ENCODE results near the gene ATPAF1. TPM values are rescaled to one million over a fixed set of nuclear protein-coding genes. Genes with fewer than 3 reads are reported as not detected.
A peak's percentile ranks its signal among the peaks of the same experiment; 100 is the strongest.

The ATPAF1 gene, protein sequence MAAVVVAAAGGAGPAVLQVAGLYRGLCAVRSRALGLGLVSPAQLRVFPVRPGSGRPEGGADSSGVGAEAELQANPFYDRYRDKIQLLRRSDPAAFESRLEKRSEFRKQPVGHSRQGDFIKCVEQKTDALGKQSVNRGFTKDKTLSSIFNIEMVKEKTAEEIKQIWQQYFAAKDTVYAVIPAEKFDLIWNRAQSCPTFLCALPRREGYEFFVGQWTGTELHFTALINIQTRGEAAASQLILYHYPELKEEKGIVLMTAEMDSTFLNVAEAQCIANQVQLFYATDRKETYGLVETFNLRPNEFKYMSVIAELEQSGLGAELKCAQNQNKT
- 21.2 and 24.5 TPM in 2 replicates for total RNA-seq

DNA sequence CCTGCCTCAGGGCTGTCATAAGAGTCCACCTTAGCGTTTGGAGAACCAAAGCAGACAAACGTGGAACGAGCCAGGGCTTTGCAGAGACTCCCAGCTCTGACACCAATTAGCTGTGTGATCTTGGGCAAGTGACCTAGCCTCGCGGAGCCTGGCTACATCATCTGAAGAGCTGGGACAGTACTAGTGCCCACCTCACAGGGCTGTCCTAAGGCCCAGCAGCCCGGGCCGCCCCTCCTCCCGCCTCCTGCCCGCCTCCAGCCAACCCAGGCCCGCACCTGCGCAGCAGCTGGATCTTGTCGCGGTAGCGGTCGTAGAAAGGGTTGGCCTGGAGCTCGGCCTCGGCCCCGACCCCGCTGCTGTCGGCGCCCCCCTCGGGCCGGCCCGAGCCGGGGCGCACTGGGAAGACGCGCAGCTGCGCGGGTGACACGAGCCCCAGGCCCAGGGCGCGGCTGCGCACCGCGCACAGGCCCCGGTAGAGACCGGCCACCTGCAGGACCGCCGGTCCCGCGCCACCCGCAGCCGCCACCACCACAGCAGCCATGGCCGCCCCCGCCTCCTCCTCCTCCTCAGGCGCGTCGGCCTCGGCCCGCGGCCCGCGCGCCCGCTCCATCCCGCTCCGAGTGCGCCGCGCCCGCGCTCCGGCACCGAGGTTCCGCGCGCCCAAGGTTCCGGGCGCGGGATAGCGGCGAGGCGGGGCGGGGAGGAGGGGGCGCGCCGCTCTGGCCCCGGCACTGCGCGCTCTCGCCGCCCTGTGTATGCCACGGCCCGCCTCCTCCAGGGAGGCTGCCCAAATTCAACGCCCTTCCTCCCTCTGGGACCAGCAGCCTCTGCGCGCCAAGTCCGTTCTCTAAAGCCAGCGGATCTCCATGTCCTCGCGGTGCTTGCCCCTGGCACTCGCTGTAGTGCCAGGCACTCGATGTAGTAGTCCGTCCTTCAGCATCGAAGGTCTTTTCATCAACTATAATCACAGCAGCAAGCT, at the start of gene ATPAF1:
Gene ATPAF1, minus strand, starts transcription at position 583 of the 979 bp plus-strand sequence. Its CDS starts 42 bp downstream, at position 541.
- POLR2A ChIA-PET: interaction anchor here (0.8 to 2.0 kb wide), 4 partner anchors 51 to 365 kb away, joined by 4 to 8 read pairs (median 5); partner anchors contain the start of genes EFCAB14, LRRC41 and MKNK1
- peak within 1 kb of the TSS; percentile 80 for H3K4me3 Mint-ChIP-seq

GRCh38 chr1:46717654-46718053, 49.5 kb upstream of the ATPAF1 start:
- TF ChIP-seq CTCF (IDR thresholded peaks at IDR 0.05): no peak
- Mint-ChIP-seq H3K27ac (peak overlapping the region; percentile 85), H3K4me3 (peak overlapping the region; percentile 89), H3K36me3 (ENCODE audit: low read depth) (peaks cover 44% of the 10 kb centered on the region), H3K4me1 (peaks cover 37% of the 10 kb centered on the region), H3K27me3 (peaks cover 2% of the 10 kb centered on the region), H3K9me3 (no peaks in the 10 kb centered on the region)
- ChIA-PET POLR2A (interaction anchor here (0.7 to 2.4 kb wide), 3 partner anchors 43 to 1996 kb away, joined by 3 to 8 read pairs (median 3); partner anchors contain the start of gene ATPAF1), CTCF (no interaction called here)
- intact Hi-C loops (cut with micrococcal nuclease): loop anchor here (2.0 to 10.0 kb wide), 4 partner anchors 49 to 617 kb away; partner anchors contain the start of genes ATPAF1, CMPK1, LRRC41 and RAD54L
- no peak for ATAC-seq (ENCODE audit: low read depth)
- no peak for DNase-seq

More for the DNA sequence above, at the start of gene ATPAF1:
- Mint-ChIP-seq H3K9me3 (no peaks in the 10 kb centered on the region), H3K27me3 (no peaks in the 10 kb centered on the region), H3K27ac (no peak within 1 kb of the TSS), H3K36me3 (ENCODE audit: low read depth) (peaks cover 16% of the 10 kb centered on the region), H3K4me1 (peaks cover 16% of the 10 kb centered on the region)
- CTCF ChIA-PET: interaction anchor here (1.3 kb wide), 1 partner anchor 58 kb away, joined by 3 read pairs; no protein-coding TSS in a partner anchor
- DNase-seq: peak; percentile 55
- intact Hi-C loops (cut with micrococcal nuclease): loop anchor here (2.0 to 5.0 kb wide), 3 partner anchors 51 to 66 kb away; partner anchors contain the start of genes EFCAB14, MKNK1 and MOB3C
- ATAC-seq (ENCODE audit: low read depth): peak; percentile 91
- TF ChIP-seq CTCF (IDR thresholded peaks at IDR 0.05): no peak

- intact Hi-C loops (cut with micrococcal nuclease): loop anchor here (5.0 to 10.0 kb wide), 3 partner anchors 413 to 620 kb away; partner anchors contain the start of genes CMPK1, LRRC41, RAD54L and UQCRH
- Mint-ChIP-seq H3K4me1 (peaks cover 37% of the 10 kb centered on the region), H3K36me3 (ENCODE audit: low read depth) (peaks cover 64% of the 10 kb centered on the region), H3K27me3 (no peaks in the 10 kb centered on the region), H3K27ac (no peak overlapping the region), H3K4me3 (no peak overlapping the region), H3K9me3 (no peaks in the 10 kb centered on the region)
- DNase-seq (no peak), ATAC-seq (ENCODE audit: low read depth) (no peak)
- no peak for TF ChIP-seq CTCF (IDR thresholded peaks at IDR 0.05)
- ChIA-PET POLR2A (no interaction called here), CTCF (no interaction called here)
Measured at GRCh38 chr1:46714976-46715375, 46.8 kb upstream of the ATPAF1 start.

DNA sequence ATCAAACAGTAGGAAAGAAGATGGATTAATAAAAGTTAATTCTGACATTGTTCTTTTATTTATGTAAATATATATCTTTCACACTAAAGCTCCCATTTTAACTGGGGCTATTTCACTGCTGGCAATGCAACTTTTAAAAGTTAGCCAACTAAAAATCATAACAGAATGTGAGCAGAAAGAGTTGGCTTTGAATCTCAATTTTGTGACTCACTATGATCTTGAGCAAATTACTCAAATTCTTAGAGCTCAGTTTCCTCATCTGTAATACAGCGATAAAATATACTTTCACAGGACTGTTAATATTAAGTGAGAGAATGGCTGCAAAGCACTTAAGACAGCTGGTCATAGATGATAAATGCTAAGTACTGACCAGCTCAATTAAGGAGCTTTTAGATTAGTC, 40.0 kb upstream of the ATPAF1 start:
- TF ChIP-seq CTCF (IDR thresholded peaks at IDR 0.05): no peak
- intact Hi-C loops (cut with micrococcal nuclease): no loop called here
- Mint-ChIP-seq H3K4me3 (no peak overlapping the region), H3K27me3 (no peaks in the 10 kb centered on the region), H3K4me1 (peaks cover 4% of the 10 kb centered on the region), H3K27ac (no peak overlapping the region), H3K9me3 (no peaks in the 10 kb centered on the region), H3K36me3 (ENCODE audit: low read depth) (peaks cover 82% of the 10 kb centered on the region)
- ChIA-PET CTCF (interaction anchor here (1.2 kb wide), 1 partner anchor 17 kb away, joined by 3 read pairs; no protein-coding TSS in a partner anchor), POLR2A (no interaction called here)
- DNase-seq (no peak), ATAC-seq (ENCODE audit: low read depth) (no peak)

Data from activated B cell treated with CpG ODN at 0.5 μM for 24 hours (primary cell).